ENCODE results near the gene FUT4.
"Not testable (repeated sequence)": the region's sequence is repeated elsewhere in the genome, so short reads cannot be mapped to it uniquely, and the experiment has no call there.

Gene FUT4

GRCh38 chr11:94533696-94534630, 9.8 kb upstream of the FUT4 start:
- no peak for DNase-seq

DNA sequence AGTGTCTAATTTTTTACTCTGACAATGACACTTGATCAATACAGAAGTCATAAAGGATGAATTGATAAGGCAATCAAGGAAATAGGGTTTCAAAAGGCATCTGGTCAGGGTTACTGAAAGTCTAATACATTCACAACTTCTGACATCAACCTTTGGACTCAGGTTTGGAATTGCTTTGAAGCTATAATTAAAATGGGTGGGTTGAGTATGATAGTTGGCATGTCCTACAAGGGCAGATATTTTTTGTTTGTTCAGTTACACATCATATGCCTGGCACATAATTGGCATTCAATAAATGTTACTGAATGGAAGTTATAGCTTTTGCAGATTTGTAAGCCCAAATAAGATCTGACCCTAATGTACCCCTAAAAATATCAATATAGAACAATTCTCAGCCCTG, 7.3 kb upstream of the FUT4 start:
- no peak for DNase-seq

DNA sequence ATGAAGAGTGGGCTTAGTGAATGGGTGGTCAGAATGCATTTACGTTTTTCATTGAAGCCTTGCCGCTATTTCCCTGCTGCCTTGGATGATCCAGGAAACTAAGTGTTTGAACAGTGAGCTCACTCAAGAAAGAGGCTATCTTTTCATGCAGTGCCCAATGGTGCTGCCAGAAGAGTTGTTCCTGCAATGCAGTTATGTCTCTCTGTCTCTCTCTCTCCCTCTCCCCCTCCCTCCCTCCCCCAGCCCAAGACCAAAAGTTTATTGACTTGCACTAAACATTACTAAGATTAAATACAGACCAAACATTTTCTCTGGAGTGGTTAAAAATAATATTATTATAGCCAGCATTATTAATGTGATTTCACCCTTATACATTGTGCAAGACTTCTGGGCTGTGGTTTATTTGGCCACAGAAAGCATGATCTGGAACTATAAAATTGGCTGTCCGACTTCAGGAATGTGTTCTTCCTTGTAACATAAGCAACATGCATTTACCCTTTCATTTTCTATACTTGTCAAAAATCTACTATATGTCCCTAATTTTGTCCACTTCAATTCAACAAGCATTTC, 6.6 kb upstream of the FUT4 start:
- no peak for DNase-seq

GRCh38 chr11:94539420-94539819, 4.3 kb upstream of the FUT4 start:
- DNase-seq, result no peak

- no peak for DNase-seq
Observed at GRCh38 chr11:94544646-94545263, 1.0 kb downstream of the FUT4 start.

- no peak for DNase-seq
Observed at GRCh38 chr11:94545264-94546161, 1.8 kb downstream of the FUT4 start.

GRCh38 chr11:94546162-94546470, 2.4 kb downstream of the FUT4 start:
- no peak for DNase-seq

DNA sequence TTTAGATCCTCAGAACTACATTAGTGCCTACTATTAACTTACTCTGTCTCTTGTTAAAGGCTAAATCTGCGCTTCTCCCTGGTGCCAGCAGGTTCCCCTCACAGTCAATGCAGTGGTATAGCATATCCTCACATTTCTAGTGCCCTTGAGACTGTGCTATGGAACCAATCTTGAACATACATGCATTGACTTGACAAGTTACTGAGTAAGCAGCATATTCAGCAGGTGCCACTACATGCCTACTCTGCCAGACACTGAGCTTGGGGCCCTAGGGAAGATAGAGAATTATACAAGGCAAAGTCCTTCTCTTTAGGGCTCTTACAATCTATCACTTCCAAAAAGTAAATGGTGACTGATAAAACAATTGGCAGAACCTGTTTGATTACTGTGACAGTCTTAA, 3.2 kb downstream of the FUT4 start:
- no peak for DNase-seq

DNA sequence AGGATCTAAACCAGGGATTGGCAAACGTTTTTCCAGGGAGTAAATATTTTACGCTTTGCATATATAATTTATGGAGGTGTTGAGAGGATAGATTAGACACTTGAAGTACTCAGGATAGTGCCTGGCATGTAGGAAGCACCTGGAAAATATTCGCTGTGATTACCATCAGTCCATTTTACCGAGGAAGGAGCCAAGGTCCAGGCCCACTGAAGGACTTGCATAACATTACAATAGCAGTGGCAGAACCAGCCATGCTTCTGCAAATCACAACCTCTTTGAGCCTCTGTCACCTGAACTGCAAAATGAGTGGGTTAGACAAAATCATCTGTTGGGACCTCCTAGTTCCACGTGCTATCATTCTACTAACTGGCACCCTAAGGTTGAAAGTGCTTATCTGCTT, 5.4 kb downstream of the FUT4 start:
- DNase-seq, result no peak

- no peak for DNase-seq
Observed at GRCh38 chr11:94550513-94550912, 6.8 kb downstream of the FUT4 start.

GRCh38 chr11:94553938-94554337, 10.2 kb downstream of the FUT4 start:
- DNase-seq, result no peak

DNA sequence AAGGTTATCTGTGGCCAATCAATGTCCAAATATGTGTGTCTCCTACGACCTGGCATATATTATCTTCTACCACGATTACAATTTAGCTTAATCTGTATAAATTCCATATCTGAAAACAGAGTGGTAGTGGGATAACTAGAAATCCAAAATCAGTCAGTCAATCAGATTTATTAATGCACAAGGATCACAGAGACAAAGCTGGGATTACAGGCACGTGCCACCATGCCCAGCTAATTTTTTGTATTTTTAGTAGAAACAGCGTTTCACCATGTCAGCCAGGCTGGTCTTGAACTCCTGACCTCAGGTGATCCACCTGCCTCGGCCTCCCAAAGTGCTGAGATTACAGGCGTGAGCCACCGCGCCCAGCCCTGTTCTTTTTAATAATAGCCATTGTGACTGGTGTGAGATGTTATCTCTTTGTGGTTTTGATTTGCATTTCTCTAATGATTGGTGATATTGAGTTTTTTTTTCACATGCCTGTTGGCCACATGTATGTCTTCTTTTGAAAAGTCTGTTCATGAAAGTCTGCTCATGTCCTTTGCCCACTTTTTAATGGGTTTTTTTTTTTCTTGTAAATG, 12.1 kb downstream of the FUT4 start:
- DNase-seq, result not testable (repeated sequence)

- no peak for DNase-seq
Observed at GRCh38 chr11:94557421-94557820, 13.7 kb downstream of the FUT4 start.

DNA sequence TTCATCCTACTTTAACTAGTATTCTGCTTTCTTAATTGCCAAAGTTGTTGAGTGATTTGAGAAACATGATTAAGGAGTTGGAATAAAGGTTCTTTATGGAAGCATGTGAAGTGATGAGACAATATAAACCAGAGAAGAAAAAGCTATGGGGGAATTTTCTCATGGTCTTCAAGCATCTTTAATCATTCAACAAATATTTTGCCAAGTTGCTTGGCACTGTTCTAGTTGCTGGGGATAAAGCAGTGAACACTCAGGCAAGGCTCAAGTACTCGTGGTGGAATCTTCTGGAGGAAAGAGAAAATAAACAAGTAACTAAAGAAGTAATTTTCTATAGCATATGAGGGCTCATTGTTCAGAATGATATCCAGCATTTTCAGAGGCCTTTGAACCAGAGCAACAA, 14.3 kb downstream of the FUT4 start:
- DNase-seq, result no peak

DNA sequence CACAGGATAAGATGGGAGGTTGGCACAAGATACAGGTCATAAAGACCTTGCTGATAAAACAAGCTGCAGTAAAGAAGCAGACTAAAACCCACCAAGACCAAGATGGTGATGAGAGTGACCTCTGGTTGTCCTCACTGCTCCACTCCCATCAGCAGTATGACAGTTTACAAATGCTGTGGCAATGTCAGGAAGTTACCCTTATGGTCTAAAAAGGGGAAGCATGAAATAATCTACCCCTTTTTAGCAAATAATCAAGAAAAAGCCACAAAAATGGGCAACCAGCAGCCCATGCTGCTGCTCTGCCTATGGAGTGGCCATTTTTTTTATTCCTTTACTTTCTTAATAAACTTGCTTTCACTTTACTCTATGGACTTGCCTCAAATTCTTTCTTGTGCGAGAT, 14.7 kb downstream of the FUT4 start:
- no peak for DNase-seq

DNA sequence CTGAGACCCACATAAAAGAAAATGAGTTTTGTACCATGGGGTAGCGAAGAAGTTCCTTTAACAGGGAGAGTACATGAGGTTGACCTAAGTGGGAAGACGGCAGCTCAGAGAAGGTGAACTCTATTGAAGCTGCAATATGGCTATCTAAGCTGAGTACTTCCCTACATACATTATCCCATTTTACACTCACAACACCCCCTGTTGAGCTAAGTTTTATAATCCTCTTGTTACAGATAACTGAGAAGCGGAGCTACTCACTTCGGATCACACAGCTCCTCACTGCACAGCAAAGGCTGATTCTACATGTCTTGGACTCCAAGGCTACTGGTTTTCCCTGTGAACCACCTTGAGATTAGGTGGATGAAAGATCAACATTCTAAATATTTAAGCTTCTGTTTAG, 15.2 kb downstream of the FUT4 start:
- DNase-seq, result no peak

DNA sequence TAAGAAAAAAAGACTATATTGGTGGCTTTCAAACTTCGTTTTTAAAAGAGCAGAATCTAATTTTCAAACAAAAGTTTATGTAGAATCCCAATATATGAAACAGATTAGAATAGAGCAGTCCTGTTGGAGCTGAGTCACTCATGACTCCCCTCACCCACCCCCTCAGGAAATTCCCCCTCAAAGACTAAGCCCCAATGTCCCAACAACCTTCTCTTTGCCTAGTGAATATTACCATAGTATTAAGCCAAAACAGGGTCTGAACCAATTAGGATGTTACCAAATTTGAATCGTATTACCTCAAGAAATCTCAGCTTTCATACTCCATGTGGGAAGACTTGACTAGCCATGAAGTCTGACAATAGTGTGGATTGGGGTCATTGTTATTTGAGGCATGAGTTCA, 15.6 kb downstream of the FUT4 start:
- no peak for DNase-seq

GRCh38 chr11:94560834-94561233, 17.1 kb downstream of the FUT4 start:
- DNase-seq, result no peak

DNA sequence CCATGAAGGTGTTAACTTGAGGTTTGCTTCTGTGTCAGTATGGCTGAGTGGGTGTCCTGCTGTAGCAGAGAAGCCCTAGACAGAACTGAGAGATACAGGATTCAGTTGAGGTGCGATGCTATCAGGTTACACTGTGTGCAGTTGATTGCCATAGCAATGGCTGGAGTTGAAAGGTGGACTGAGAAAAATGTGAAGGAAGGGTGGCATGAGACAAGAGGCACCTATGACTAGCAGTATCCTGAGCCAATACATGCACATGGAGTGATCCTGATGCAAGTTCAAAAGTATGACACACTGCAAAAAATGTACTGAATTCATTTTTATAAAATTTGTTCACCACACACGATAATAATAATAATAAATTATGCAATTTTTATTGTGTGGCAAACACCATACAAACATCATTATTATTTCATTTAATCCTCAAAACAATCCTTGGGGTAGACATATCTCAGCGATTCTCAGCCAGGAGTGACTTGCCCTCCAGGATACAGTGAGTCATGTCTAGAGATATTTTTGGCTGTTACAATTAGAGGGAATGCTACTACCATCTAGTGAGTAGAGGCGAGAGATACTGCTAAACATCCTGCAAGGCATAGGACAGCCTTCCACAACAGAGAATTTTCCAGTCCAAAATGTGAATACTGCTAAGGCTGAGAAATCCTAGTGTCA, 19.6 kb downstream of the FUT4 start:
- DNase-seq, result no peak

DNA sequence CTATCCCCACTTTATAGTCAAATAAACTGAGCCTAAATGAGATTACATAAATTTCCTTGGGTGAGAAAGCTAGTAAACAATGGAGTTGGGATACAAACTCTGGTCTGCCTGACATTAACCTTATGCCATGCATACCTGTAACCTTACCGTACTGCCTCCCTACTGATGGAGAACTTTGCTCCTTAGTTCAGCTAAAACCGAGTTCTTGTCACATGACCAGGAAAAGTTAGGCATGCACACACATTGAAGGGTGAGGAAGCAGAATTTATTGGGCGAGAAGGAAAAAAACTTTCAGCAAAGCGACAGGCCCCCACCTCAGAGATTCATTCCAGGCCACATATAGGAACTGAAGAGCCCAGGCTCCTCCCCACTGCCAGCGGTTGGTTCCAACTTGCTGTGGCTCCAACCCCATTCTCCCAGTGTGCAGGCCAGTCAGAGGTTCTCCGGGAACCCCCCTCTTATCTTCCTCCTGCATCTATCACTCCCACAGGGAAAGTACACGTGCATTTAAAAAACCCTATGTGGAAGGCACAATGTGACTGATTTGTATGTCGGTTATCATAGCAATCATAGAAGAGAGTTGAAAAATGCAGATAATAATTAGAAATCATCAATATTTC, 20.2 kb downstream of the FUT4 start:
- DNase-seq, result no peak

DNA sequence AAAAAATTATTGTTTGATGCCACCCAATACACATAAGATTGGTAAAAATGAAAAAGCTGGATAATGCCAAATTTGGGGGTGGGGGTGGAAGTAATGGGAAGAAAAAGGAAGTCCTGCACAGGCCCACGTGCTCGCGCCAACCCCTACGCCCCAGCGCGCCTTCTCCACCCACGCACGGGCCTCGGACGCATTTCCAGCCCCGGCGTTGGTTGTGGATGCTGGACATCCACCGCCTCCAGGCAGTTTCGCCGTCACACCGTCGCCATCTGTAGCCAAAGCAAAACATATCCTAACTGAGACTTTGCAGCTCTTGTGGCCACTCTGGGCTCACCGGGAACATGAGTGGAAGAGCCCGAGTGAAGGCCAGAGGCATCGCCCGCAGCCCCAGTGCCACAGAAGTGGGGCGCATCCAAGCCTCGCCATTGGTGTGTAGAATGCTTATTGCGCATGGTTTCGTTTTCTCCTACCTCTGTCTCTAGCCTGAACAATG, 23.5 kb downstream of the FUT4 start, which contains the start of gene PIWIL4:
TSS of gene PIWIL4 (plus strand) at position 188 of the 490 bp plus-strand sequence. CDS start at position 339, 151 bp downstream.
- no peak for DNase-seq

DNA sequence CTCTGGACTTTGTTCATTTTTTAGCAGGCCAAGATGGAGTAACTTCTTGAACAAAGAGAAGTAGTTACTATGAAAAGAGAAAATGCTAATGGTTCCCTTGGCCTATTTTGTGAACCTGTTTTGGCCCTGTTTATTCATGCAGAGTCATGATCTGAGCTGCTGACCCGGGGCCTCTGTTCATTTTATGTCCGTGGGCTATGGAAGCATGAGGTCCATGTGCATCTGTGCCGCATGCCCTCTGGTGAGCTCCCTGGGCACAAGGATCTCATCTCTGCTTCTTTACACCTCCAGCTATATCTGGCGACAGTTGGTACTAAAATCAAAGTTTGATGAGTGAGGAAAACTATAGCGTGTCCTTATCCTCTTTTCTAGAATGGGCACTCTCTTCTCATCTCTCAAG, 24.5 kb downstream of the FUT4 start:
- DNase-seq, result no peak
